Left renal pelvis (tissue), 4 donors: ENCODE results near the gene XYLT1. TPM values are rescaled to one million over a fixed set of nuclear protein-coding genes. Genes with fewer than 3 reads are reported as not detected.

Source experiments
- DNase-seq, 4 donors: peaks; one replicate each; pipeline ENCODE4 v3.0.0-alpha.2; 2013; ENCODE audit warnings: low read depth in 4 of 4, low spot score in 3 of 4
- polyA plus RNA-seq, 4 donors: library from polyadenylated mRNA; unstranded; fragments of 120-200 nt; gene quantifications; one replicate each; pipeline ENCODE4 v1.2.1, GENCODE V29; 2013; ENCODE audit not compliant: insufficient read length in 4 of 4

XYLT1 gene
- polyA plus RNA-seq, 4 donors: 5.8 to 8.6 (median 7.3) TPM

- DNase-seq: no peak
Observed at GRCh38 chr16:17133851-17134250, 336.9 kb downstream of the XYLT1 start.

GRCh38 chr16:17131351-17131750, 339.4 kb downstream of the XYLT1 start:
- DNase-seq: no peak

GRCh38 chr16:17130733-17131132, 340.0 kb downstream of the XYLT1 start:
- DNase-seq: no peak

GRCh38 chr16:17129971-17130370, 340.8 kb downstream of the XYLT1 start:
- DNase-seq: no peak

- no peak for DNase-seq
Observed at GRCh38 chr16:17128791-17129190, 342.0 kb downstream of the XYLT1 start.

- no peak for DNase-seq
Observed at GRCh38 chr16:17126156-17126555, 344.6 kb downstream of the XYLT1 start.

- DNase-seq: no peak
Observed at GRCh38 chr16:17125671-17126070, 345.1 kb downstream of the XYLT1 start.

- DNase-seq: no peak
Observed at GRCh38 chr16:17117906-17118577, 352.7 kb downstream of the XYLT1 start.

GRCh38 chr16:17116595-17117322, 354.0 kb downstream of the XYLT1 start:
- no peak for DNase-seq

- DNase-seq: no peak
Observed at GRCh38 chr16:17109413-17109812, 361.3 kb downstream of the XYLT1 start.

- DNase-seq: no peak
Observed at GRCh38 chr16:17108596-17108995, 362.2 kb downstream of the XYLT1 start.

- no peak for DNase-seq
Observed at GRCh38 chr16:17107450-17107849, 363.3 kb downstream of the XYLT1 start.

- DNase-seq: no peak
Observed at GRCh38 chr16:17106243-17106791, 364.4 kb downstream of the XYLT1 start.

GRCh38 chr16:17105239-17105797, 365.4 kb downstream of the XYLT1 start:
- no peak for DNase-seq

- DNase-seq: no peak
Observed at GRCh38 chr16:17104654-17105053, 366.1 kb downstream of the XYLT1 start.

GRCh38 chr16:17103216-17103615, 367.5 kb downstream of the XYLT1 start:
- no peak for DNase-seq

- no peak for DNase-seq
Observed at GRCh38 chr16:17101646-17102045, 369.1 kb downstream of the XYLT1 start.

- DNase-seq: no peak
Observed at GRCh38 chr16:17098685-17099084, 372.1 kb downstream of the XYLT1 start.

GRCh38 chr16:17084130-17084529, 386.6 kb downstream of the XYLT1 start:
- DNase-seq: no peak

- no peak for DNase-seq
Observed at GRCh38 chr16:17083628-17084027, 387.1 kb downstream of the XYLT1 start.

- no peak for DNase-seq
Observed at GRCh38 chr16:17082095-17082882, 388.5 kb downstream of the XYLT1 start.
